Breast epithelium (tissue), 3 donors: ENCODE results near the gene DCHS2.

Experiments
- CTCF ChIP-seq, 3 donors: fragments of 450-650 bp; IDR thresholded peaks; one replicate each; pipeline ENCODE4 v1.5.1; 2016 to 2017; ENCODE audit warnings: antibody characterized with exemption in 3 of 3, mild to moderate bottlenecking in 3 of 3, moderate library complexity in 3 of 3
- POLR2AphosphoS5 ChIP-seq, 3 donors: sonication (generic); formaldehyde crosslinking; IDR thresholded peaks; one replicate each; pipeline ENCODE4 v1.6.1; 2017; ENCODE audit warnings: antibody characterized with exemption in 3 of 3

- TF ChIP-seq CTCF (IDR thresholded peaks at IDR 0.05), result no peak
- no peak for TF ChIP-seq POLR2AphosphoS5 (IDR thresholded peaks at IDR 0.05)
Observed at GRCh38 chr4:154416190-154416547, 75.4 kb downstream of the DCHS2 start.
